AG09319 (cell line): ENCODE measurements around the gene TMEM266.
"Not testable (repeated sequence)": the region's sequence is repeated elsewhere in the genome, so short reads cannot be mapped to it uniquely, and the experiment has no call there.

Experiments used
- DNase-seq: peaks from one replicate; pipeline ENCODE4 v3.0.0-alpha.2; 2010; ENCODE audit warnings: low read depth; ENCODE audit errors: extremely low read depth
- CTCF ChIP-seq: IDR thresholded peaks from 2 replicates; pipeline ENCODE4 v1.5.1; 2011; ENCODE audit warnings: low read depth, mild to moderate bottlenecking, inconsistent platforms, low read length, moderate library complexity

TMEM266 gene

GRCh38 chr15:76059320-76060117, at the start of gene TMEM266:
TSS of gene TMEM266 (plus strand) at chr15:76059985. CDS start at chr15:76134264, 74,279 bp downstream.
- TF ChIP-seq CTCF: no peak; the same call in 1 of the 2 replicates
- DNase-seq: no peak

DNA sequence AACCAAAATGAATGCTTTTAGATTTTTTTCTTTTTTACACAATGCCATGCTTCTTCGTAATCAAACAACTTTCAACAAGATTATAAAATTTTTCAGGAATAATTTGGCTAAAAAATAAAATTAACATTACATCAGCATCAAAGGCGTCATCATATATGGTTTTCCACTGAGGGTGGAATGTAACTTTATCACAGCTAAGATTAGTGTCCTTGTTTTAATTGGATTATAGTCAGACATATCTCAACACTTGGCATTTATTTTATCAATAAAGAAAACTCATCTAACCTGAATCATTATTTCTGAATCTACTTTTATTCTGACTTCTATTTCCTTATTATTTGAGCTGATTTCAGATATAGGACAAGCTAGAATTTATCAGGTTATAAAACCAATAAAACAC, 49.2 kb upstream of the TMEM266 start:
- TF ChIP-seq CTCF: no peak
- no peak for DNase-seq

DNA sequence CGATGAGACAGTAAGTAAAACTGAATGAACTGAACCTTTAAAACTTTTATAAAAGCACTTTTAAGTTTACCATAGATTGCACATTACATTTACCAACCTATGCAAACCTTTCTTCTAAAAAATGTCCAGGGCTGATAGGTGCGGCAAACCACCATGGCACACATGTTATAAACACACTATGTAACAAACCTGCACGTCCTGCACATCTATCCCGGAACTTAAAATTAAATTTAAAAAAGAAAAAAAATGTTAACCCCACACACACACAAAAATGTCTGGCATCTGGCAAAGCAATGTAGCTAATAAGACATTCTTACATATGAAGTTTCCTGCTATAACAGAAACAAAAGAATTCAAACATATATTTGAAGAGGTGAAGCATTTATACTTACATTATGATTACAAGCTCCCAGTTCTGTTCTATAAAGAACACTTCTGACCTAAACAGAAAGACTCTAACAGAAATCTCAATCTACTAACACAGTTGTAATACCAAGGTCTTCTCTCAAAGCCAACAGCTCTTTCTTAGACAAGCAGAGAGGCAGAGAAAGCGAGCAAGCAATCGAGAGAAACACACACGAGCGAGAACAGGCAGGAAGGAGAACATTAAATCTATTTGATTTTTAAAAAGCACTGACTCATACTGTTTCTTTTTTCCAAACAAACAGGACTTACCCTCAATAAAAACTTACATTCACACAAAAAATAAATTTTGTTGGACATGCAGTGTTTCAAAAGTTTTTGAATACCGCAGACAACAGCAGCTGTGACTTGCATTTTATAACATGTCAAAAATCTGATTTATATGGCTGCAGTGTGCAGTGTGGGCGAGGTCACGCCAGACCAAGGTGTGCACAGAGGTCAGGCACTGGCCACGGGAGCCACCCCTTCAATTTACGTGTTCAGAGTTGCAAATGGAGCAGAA, 47.9 kb upstream of the TMEM266 start, which contains the start of gene NRG4:
TSS of gene NRG4 (minus strand) at position 798 of the 925 bp plus-strand sequence. CDS start 1,194 bp downstream, outside the sequence.
- no peak for DNase-seq

GRCh38 chr15:76013470-76013869, 46.3 kb upstream of the TMEM266 start:
- not testable (repeated sequence) for DNase-seq

More for the DNA sequence above, 47.9 kb upstream of the TMEM266 start, which contains the start of gene NRG4:
- TF ChIP-seq CTCF: no peak

- TF ChIP-seq CTCF: no peak
- no peak for DNase-seq
These were observed 35.6 kb upstream of the TMEM266 start for GRCh38 chr15:76024021-76024768.

GRCh38 chr15:76032046-76032445, 27.7 kb upstream of the TMEM266 start:
- no peak for DNase-seq
- no peak for TF ChIP-seq CTCF

GRCh38 chr15:76033438-76033837, 26.3 kb upstream of the TMEM266 start:
- no peak for DNase-seq

More at GRCh38 chr15:76033438-76033837, 26.3 kb upstream of the TMEM266 start:
- TF ChIP-seq CTCF: no peak
